Esophagus (tissue), 2 donors: ENCODE results near the gene SHFL. TPM values are rescaled to one million over a fixed set of nuclear protein-coding genes. Genes with fewer than 3 reads are reported as not detected.

Source experiments
- H3K27ac ChIP-seq, 2 donors: one replicate each; pipeline ENCODE4 v1.5.1; 2013; ENCODE audit warnings: low read depth in 2 of 2, mild to moderate bottlenecking in 2 of 2, inconsistent platforms in 1 of 2, low read length in 1 of 2, moderate library complexity in 1 of 2
- H3K27me3 ChIP-seq, 2 donors: one replicate each; pipeline ENCODE4 v1.6.1; 2013; ENCODE audit warnings: low read length in 2 of 2, control low read depth in 1 of 2, mild to moderate bottlenecking in 1 of 2; ENCODE audit not compliant: insufficient read depth in 2 of 2, control insufficient read depth in 1 of 2
- H3K36me3 ChIP-seq, 2 donors: one replicate each; pipeline ENCODE4 v1.6.1; 2013; ENCODE audit warnings: low read length in 1 of 2; ENCODE audit not compliant: control insufficient read depth in 2 of 2, insufficient read depth in 2 of 2
- H3K4me1 ChIP-seq, 2 donors: one replicate each; pipeline ENCODE4 v1.6.1; 2013; ENCODE audit warnings: low read length in 1 of 2; ENCODE audit not compliant: control insufficient read depth in 2 of 2, insufficient read depth in 2 of 2
- H3K4me3 ChIP-seq, 2 donors: one replicate each; pipeline ENCODE4 v1.5.1; 2013; ENCODE audit warnings: low read length in 2 of 2, mild to moderate bottlenecking in 2 of 2, low read depth in 1 of 2, moderate library complexity in 1 of 2
- H3K9me3 ChIP-seq, 2 donors: one replicate each; pipeline ENCODE4 v1.6.1; 2013; ENCODE audit warnings: mild to moderate bottlenecking in 2 of 2, low read depth in 1 of 2, low read length in 1 of 2, moderate library complexity in 1 of 2; ENCODE audit not compliant: control insufficient read depth in 2 of 2, insufficient read depth in 1 of 2
- WGBS, 2 donors: extraction: QIAGEN DNeasy Blood & Tissue Kit; methylation state at CpG; one replicate each; pipeline ENCODE4 v1.1.7; 2013; 5-methylcytosine and 5-hydroxymethylcytosine counted together
- polyA plus RNA-seq, 2 donors: library from polyadenylated mRNA; stranded (reverse); fragments of 200-250 nt; gene quantifications; one replicate each; pipeline ENCODE4 v1.2.3, GENCODE V29; 2013
- donor health status: healthy with polysubstance abuse.
- donor health status: Bipolar disorder and iron deficiency.

SHFL gene
- polyA plus RNA-seq, 2 donors, result 15.7 to 22.9 TPM

- Histone ChIP-seq H3K4me3 (peak overlapping the region; percentile 79 to 89), H3K27ac (peak overlapping the region; percentile 76 to 83), H3K9me3 (peaks cover 0 to 4% of the 10 kb centered on the region in 2 donors), H3K36me3 (peaks cover 0 to 14% of the 10 kb centered on the region in 2 donors), H3K27me3 (no peaks in the 10 kb centered on the region), H3K4me1 (no peaks in the 10 kb centered on the region)
- 4 to 5% methylated on average over 43 of the region's 43 CpGs for WGBS, 2 donors
These were observed 575 bp downstream of the SHFL start for GRCh38 chr19:10086591-10087192.

DNA sequence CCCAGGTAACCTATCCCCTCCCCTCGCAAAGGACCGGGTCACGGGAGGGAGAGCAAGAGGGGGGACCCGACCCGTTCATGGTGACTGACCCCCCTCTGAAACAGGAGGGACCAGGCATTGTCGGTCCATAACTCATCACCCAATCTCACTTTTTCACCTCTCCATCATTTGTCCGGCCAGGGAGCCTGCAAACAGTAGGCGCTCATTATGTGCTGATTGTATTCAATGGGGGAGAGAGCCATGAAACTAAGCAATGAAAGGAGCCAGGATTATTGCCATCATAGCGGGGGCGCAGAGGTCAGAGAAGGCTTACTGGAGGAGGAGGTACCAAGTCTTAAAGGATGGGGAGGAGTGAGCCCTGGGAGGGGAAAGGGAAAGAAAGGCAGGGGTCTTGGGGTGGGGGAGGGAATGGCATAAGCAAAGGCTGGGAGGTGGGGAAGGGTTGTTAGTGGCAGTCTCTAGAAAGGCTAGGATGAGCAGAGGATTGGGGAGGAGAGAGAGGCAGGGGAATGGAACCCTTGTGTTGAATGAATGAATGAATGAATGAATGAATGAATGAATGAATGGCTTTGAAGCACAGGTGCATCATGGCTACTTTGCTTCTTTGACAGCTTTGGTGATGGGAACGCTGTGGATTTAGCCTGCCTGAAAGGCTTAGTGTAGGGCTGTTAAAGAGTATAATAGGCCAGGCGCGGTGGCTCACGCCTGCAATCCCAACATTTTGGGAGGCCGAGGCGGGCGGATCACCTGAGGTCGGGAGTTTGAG, 1.4 kb downstream of the SHFL start:
- Histone ChIP-seq H3K27ac (peak overlapping the region in 1 of 2 donors; percentile 83), H3K36me3 (peaks cover 0 to 20% of the 10 kb centered on the region in 2 donors), H3K9me3 (peaks cover 0 to 4% of the 10 kb centered on the region in 2 donors), H3K4me3 (peak overlapping the region in 1 of 2 donors; percentile 89), H3K4me1 (no peaks in the 10 kb centered on the region), H3K27me3 (no peaks in the 10 kb centered on the region)
- 82 to 86% methylated on average over 18 of the region's 18 CpGs for WGBS, 2 donors

- peaks cover 0 to 27% of the 10 kb centered on the region in 2 donors for H3K36me3 ChIP-seq
- 86 to 88% methylated on average over 6 of the region's 6 CpGs for WGBS, 2 donors
These were observed 2.9 kb downstream of the SHFL start for GRCh38 chr19:10088949-10089554.

GRCh38 chr19:10089801-10090375, 3.8 kb downstream of the SHFL start:
- Histone ChIP-seq H3K36me3 (peaks cover 0 to 27% of the 10 kb centered on the region in 2 donors), H3K4me3 (no peak overlapping the region), H3K4me1 (no peaks in the 10 kb centered on the region), H3K27ac (no peak overlapping the region), H3K27me3 (no peaks in the 10 kb centered on the region), H3K9me3 (peaks cover 0 to 4% of the 10 kb centered on the region in 2 donors)
- WGBS, 2 donors, result 76% methylated on average over 15 of the region's 15 CpGs

More at GRCh38 chr19:10088949-10089554, 2.9 kb downstream of the SHFL start:
- Histone ChIP-seq H3K27me3 (no peaks in the 10 kb centered on the region), H3K9me3 (peaks cover 0 to 4% of the 10 kb centered on the region in 2 donors), H3K4me3 (no peak overlapping the region), H3K27ac (no peak overlapping the region), H3K4me1 (no peaks in the 10 kb centered on the region)

GRCh38 chr19:10091370-10091687, 5.2 kb downstream of the SHFL start:
- H3K4me1 ChIP-seq, result peaks cover 0 to 1% of the 10 kb centered on the region in 2 donors
- H3K4me3 ChIP-seq, result no peak overlapping the region
- H3K27ac ChIP-seq, result no peak overlapping the region
- H3K27me3 ChIP-seq, result no peaks in the 10 kb centered on the region
- H3K36me3 ChIP-seq, result peaks cover 0 to 27% of the 10 kb centered on the region in 2 donors
- WGBS, 2 donors, result 90 to 94% methylated on average over 17 of the region's 17 CpGs
- H3K9me3 ChIP-seq, result peaks cover 0 to 4% of the 10 kb centered on the region in 2 donors

DNA sequence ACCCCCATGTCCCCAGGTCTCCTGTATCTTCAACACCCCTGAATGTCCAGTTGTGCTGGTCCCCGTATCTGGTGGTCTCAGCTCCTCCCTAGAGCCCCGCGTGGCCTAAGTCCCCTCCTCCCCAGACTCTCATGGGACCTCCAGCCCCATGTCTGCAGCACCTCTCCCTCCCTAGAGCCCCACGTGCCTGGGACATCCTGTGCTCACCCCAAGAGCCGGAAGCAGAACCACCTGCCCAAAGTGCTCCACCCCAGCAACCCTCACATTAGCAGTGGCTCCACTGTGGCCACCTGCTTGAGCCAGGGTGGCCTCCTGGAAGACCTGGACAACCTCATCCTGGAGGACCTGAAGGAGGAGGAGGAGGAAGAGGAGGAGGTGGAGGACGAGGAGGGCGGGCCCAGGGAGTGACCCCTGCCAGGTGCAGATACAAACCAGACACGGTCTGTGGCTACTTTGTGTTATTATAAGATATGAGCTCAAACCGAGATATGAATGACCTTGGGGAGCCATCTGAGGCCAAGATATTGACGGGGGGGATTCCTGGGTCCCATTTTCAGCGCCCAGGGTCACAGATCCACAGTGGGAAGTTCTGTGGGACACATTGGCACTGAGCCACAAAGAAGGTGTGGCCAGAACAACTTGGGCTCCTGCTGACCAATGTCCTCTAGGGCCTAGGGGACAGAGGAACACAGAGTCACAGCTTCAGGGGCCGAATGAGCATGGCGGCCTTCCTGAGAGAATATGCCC, 6.0 kb downstream of the SHFL start:
- Histone ChIP-seq H3K4me3 (no peak overlapping the region), H3K4me1 (peaks cover 0 to 7% of the 10 kb centered on the region in 2 donors), H3K27me3 (no peaks in the 10 kb centered on the region), H3K36me3 (peaks cover 0 to 27% of the 10 kb centered on the region in 2 donors), H3K27ac (no peak overlapping the region), H3K9me3 (peaks cover 0 to 4% of the 10 kb centered on the region in 2 donors)
- WGBS, 2 donors, result 80 to 86% methylated on average over 13 of the region's 13 CpGs

GRCh38 chr19:10092648-10093294, 6.7 kb downstream of the SHFL start:
- Histone ChIP-seq H3K9me3 (peaks cover 0 to 4% of the 10 kb centered on the region in 2 donors), H3K4me3 (no peak overlapping the region), H3K4me1 (peaks cover 0 to 7% of the 10 kb centered on the region in 2 donors), H3K27ac (no peak overlapping the region), H3K27me3 (no peaks in the 10 kb centered on the region), H3K36me3 (peaks cover 0 to 27% of the 10 kb centered on the region in 2 donors)
- 94 to 96% methylated on average over 9 of the region's 9 CpGs for WGBS, 2 donors

GRCh38 chr19:10093295-10094186, 7.4 kb downstream of the SHFL start:
- Histone ChIP-seq H3K27ac (no peak overlapping the region), H3K27me3 (no peaks in the 10 kb centered on the region), H3K4me1 (peaks cover 0 to 7% of the 10 kb centered on the region in 2 donors), H3K36me3 (peaks cover 0 to 27% of the 10 kb centered on the region in 2 donors), H3K4me3 (no peak overlapping the region), H3K9me3 (peaks cover 0 to 4% of the 10 kb centered on the region in 2 donors)
- 87 to 89% methylated on average over 22 of the region's 22 CpGs for WGBS, 2 donors
